HG03378 (cell line): ENCODE measurements around the gene KPNA6.
"Not testable (repeated sequence)": the region's sequence is repeated elsewhere in the genome, so short reads cannot be mapped to it uniquely, and the experiment has no call there.

Source experiments
- ATAC-seq: cut with Tn5 transposase; IDR thresholded peaks from one replicate; pipeline ENCODE4 v1.9.1; 2021; ENCODE audit warnings: mild to moderate bottlenecking, moderate library complexity; ENCODE audit not compliant: unreplicated experiment

KPNA6 gene

DNA sequence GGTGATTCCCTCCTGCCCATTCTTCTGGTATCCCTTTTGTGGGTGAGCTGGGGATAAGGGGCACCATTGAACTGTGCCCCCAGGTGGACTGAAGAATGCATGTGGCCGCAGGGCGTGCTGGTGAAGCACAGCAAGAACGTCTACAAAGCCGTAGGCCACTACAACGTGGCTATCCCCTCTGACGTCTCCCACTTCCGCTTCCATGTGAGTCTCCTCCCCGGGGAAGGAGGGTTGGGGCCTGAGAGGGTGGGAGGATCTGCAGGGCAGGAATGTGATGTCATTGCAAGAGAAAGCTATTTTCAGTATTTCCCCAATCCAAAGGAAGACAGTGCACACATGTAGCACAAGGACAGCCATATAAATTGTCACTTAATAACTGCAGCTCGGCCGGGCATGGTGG, 7.5 kb upstream of the KPNA6 start:
- ATAC-seq = no peak

DNA sequence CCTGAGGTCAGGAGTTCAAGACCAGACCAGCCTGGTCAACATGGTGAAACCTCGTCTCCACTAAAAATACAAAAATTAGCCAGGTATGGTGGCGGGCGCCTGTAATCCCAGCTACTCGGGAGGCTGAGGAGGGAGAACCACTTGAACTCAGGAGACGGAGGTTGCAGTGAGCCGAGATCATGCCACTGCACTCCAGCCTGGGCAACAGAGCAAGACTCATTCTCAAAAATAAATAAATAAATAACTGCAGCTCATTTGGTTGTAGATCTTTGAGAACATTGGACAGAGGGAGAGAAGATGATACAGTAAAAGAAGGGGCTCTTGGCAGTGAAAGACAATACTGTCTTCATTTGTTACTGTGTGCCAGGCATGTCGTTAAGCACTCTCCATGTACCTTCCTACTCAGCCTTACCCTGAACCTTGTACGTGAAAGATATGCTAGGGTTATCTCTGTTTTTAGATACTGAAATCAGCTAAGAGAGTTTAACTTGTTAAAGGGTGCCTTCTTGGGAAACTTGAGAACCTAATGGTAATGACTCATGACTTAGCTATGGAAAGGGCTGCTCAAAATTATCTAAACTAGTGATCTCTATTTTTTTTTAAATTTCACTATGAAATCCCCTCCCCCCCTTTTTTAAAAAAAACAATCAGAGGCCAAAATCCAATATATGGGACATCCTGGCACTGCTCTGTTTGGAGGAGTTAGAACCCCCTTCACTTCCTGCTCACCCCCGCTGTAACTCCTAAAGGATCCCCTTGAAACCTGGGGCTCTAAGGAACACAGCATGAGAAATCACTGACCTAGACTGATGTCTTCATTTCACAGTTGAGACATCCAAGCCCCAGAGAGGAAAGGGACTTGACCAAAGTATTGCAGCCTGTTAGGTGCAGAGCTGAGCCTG, 6.8 kb upstream of the KPNA6 start:
- ATAC-seq = no peak

DNA sequence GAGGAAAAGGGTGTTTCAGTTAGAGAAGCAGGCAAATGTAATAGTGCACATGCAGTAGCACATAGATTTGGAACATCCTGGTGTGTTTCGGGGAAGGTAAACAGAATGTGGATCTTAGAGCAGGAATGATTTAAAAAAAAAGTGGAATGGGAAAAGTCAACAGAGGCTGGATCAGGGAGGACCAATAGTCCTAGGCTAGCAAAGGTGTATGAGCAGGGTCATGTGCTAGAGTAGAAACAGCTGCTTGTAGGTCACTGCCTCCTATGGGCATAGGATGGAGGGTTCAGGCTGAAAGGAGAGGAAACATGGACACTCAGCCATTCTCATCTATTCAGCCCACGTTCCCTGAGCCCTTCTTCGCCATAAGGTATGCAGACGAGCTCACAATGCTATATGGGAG, 3.7 kb upstream of the KPNA6 start:
- no peak for ATAC-seq

GRCh38 chr1:32105338-32105737, 2.5 kb upstream of the KPNA6 start:
- no peak for ATAC-seq

DNA sequence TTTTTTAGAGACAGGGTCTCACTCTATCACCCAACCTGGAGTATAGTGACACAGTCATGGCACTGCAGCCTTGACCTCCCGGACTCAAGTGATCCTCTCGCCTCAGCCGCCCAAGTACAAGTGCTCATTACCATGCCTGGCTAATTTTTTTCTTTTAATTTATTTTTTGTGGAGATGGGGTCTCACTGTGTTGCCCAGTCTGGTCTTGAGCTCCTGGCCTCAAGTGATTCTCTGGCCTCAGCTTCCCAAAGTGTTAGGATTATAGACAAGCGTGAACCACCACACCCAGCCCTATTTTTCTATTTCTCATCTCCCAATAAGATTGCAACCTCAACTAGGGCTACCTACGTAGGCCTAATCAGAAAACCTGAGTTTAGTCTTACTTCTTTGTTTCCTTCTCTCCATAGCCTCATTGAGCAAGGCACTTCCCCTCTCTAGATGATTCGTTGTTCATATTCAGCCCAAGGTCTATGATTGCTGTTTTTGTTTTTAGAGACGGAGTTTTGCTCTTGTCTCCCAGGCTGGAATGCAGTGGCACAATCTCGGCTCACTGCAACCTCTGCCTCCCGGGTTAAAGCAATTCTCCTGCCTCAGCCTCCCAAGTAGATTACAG, 1.1 kb upstream of the KPNA6 start:
- no peak for ATAC-seq

DNA sequence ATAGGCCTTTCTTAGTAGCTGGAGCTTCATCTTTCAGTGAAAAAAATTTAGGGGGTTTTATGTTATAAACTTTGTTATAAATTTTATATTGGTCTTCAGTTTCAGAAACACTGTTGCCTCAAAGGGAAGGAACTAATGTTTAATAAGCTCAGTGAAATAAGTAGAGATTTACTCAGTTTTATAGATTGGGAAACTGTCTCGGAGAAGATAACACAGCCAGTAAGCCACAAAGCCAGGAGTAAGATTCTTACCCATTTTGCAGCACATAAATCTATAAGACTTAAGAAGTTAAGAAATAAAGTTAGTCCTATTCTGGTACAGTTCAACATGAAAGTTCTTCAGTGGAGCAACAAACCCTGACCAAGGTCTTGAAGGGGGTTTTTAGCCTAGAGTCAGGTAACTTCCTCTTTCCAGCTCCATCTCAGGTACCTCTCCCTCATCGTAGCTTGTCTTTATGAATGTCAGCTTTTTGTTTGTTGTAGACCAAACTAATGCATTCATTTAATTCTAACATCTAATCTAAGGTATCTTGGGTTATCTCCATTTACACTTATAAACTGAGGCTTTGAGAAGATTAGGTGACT, 3.3 kb downstream of the KPNA6 start:
- ATAC-seq = no peak

GRCh38 chr1:32111789-32112188, 3.9 kb downstream of the KPNA6 start:
- ATAC-seq = no peak

GRCh38 chr1:32112806-32113375, 5.0 kb downstream of the KPNA6 start:
- ATAC-seq = no peak

GRCh38 chr1:32113436-32113835, 5.6 kb downstream of the KPNA6 start:
- not testable (repeated sequence) for ATAC-seq

DNA sequence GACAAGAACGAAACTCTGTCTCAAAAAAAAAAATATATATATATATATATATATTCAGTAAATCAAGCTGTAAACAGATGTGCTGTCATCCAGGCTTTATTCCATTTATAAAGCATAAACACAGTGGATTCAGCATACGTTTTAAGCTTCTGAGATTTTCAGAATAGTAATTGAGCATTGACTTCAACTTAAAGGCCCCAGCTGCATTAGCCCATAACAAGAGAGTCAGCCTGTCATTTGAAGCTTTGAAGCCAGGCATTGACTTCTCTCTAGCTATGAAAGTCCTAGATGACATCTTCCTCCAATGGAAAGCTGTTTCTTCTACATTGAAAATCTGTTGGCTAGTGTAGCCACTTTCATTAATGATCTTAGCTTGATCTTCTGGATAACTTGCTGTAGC, 6.6 kb downstream of the KPNA6 start:
- ATAC-seq = no peak

- no peak for ATAC-seq
These were observed 7.6 kb downstream of the KPNA6 start for GRCh38 chr1:32115496-32115895.

DNA sequence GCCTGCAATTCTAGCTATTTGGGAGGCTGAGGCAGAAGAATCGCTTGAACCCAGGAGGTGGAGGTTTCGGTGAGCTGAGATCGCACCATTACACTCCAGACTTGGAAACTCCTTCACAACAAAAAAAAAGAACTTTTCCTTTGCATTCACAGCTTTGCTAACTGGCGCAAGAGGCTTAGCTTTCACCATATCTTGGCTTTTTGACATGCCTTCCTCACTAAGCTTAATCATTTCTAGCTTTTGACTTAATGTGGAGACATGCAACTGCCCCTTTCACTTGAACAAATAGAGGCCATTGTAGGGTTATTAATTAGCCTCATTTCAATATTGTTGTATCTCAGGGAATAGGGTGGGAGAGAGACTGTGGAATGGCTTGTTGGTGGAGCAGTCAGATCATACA, 8.7 kb downstream of the KPNA6 start:
- ATAC-seq = no peak

GRCh38 chr1:32122151-32122550, 14.3 kb downstream of the KPNA6 start:
- no peak for ATAC-seq

GRCh38 chr1:32123361-32123760, 15.5 kb downstream of the KPNA6 start:
- not testable (repeated sequence) for ATAC-seq

- no peak for ATAC-seq
These were observed 17.5 kb downstream of the KPNA6 start for GRCh38 chr1:32125313-32125712.

DNA sequence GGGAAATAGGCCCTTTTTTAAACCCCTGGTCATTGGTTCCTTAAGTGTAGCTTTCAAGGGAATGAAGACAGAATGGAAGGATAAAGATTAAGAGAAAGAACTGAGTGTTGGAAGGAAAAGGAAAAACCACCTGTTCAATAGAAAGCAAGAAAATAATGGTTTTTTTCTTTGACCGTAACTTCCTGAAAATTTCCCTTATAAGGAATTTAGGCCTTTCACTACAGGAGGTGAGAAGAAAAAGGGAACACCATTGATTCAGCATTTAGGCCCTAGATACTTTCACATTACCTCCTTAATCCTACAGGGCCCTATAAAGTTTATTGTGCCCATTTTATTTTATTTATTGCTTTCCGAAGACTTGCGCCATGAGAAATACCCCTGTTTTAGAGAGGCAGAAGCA, 18.9 kb downstream of the KPNA6 start:
- no peak for ATAC-seq

- ATAC-seq = no peak
These were observed 19.7 kb downstream of the KPNA6 start for GRCh38 chr1:32127409-32128198.

- ATAC-seq = no peak
These were observed 20.6 kb downstream of the KPNA6 start for GRCh38 chr1:32128479-32128878.

- no peak for ATAC-seq
These were observed 21.1 kb downstream of the KPNA6 start for GRCh38 chr1:32128964-32129363.

DNA sequence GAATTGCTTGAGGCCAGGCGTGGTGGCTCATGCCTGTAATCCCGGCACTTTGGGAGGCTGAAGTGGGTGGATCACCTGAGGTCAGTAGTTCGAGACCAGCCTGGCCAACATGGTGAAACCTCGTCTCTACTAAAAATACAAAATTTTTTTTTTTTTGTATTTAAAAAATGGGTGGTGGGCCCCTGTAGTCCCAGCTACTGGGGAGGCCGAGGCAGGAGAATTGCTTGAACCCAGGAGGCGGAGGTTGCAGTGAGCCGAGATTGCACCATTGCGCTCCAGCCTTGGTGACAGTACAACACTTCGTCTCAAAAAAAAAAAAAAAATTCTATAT, 26.1 kb downstream of the KPNA6 start:
- ATAC-seq = not testable (repeated sequence)

- ATAC-seq = no peak
These were observed 29.3 kb downstream of the KPNA6 start for GRCh38 chr1:32137111-32137510.
